NCI-H1048 (cell line): ENCODE measurements around the gene KIAA0040.

Source experiments
- DNase-seq: peaks from one replicate; lab custom pipeline; 2025; lab: John Stamatoyannopoulos, UW

The KIAA0040 gene

DNA sequence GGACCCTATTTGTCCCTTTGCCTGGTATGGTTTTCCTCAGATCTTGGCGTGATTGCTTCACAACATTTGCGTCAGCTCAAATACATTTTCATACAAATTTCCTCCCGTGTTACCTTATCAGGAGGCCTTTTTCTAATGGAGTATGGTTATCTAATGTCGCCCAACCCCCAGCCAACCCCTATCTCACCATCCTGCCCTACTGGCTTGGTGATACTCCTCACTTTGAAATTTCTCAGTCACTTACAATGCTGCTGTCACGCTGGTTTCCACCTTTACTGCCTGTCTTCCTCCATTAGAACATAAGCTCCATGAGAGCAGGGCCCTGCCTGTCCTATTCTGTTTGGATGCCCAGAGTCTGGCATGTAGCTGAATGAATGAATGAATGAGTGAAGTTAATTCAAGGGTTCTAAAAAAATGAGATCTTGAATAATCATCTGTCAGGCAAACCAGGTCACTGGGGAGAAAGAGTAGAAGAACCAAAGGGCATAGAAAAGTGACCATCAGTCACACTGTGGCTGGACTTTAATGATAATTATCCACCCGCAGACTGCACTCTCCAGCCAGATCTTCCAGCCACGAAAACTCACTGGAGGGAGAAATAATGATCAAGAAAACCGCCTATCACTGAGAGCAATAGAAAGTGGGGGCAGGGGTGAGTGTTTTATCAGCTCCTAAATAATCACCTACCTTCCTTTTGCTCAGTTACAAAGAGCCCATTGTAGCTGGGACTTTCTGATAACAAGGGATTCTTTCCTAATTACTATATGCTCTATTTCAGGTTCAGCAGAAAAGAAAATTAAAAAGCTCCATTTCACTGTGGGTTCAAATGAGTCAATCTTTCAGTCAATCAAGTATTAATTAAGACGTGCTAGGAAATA, 21.3 kb downstream of the KIAA0040 start:
- DNase-seq: no peak

DNA sequence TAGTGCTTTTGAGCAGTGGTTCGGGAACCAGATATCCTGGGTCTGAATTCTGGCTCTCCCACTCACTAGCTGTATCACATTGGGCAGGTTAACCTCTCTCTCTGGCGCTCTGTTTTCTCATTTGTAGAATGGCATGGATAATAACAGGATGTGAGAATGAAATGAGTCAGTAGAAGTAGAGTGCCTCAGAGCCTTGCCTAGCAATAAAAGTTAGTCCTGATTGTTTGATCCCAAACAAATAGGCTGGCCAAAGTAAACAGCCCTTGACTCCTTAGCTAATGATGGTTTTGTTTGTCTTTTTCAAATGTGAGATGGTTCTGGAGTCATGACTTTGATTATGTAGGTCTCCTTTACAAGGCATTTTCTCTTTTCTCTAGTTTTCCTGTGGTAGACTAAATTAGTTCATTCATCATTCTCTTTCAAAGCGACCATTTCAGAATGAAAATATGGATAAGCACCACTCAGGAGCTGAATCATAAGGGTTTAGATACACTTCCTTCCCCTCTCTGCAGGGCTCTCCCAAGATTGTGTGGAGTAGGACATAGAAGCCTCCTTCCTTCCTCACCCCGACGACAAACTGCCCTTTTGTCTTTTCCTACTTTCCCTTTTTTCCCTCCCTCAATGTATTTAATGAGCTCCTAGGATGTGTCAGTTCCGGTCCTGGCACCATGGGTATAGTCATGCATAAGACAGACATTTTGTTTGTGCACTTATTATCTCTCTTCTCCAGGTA, 23.1 kb downstream of the KIAA0040 start:
- DNase-seq: no peak

DNA sequence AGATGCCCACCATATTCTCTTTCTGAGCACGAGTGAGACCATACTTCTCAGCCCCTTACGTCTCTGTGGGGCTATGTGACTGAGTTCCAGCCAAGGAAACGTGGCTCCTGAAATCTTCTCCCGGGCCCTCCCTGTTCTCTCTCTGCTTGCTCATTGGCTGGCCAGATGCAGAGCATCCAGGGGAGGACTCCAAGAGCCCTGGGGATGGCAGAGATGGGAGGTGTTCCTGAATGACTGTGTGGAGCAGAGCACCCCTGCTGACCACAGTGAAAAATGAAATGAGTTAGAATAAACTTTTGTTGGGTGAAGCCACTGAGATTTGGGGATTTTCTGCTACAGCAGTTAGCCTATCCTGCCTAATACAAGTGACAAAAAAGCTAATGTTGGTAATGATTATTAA, 23.8 kb downstream of the KIAA0040 start:
- no peak for DNase-seq

DNA sequence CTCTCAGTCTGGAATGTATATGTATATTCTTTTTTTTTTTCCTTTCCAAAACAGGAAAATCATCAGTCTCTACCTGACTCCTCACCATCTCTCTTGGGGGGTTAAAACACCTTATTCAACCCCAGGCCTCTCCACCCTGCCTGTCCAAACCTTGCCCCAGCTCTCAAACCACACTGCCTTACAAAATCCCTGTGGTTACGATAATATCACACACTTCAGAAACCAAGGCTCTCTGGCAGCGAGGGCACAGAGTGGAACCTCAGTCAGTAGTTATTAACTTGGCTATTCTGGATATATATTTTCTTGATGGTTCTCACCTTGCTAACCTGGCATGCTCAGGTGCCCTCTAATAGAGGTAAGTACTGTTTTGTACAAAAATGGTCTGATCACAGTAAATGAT, 24.7 kb downstream of the KIAA0040 start:
- no peak for DNase-seq

DNA sequence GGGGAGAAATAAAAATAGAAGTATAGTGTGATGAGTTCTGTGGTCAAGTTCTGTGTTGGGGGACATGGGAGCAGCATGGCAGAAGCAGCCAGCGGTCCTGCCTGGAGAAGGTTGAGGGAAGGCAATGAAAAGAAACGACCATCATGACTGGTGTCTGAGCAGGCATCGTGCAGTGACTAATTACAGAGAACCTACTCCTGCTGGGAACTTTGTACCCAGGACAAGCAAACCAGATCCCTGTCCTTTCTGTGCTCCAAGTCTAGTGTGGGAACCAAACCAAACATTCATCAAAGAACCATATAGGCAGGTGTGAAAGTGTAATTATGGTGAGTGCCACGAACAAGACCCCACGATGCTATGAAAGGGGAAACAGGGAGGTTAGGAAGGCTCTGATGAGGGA, 25.8 kb downstream of the KIAA0040 start:
- DNase-seq: no peak

DNA sequence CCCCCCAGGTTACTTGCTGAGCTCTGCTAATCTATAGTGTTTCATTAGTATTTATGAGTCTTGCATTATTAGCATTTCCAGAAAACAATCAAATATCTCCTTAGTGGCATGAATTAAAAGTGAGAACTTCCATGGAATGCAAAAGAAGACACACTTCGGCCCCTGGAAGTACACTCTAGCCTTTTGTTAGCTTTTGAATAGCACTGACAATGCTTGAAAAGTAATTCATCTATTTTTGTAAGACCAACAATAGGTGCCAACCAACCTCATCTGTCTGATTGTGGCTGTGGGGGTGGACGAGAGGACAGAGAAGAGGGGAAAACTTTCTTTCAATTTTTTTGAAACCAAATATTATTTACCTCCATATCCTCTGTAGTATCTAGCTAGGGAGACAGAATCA, 27.8 kb downstream of the KIAA0040 start:
- DNase-seq: no peak

DNA sequence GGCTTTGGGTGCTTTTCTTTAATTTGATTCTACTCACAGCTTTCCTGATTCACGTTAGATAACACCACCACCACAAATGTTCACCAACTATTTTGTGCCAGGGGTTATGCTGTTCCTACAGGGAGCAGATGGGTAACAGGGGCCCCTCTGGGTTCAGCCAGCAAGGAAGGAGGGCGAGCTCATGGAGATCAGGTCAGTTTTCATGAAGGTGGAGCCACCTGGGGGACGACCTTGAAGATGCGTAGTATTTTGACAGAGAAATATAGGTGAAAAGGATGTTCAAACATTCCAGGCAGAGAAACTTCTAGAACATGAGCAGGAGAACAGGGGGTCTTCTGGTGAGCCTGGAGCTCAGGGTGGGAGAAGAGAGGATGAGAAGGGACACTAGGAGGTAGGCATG, 28.9 kb downstream of the KIAA0040 start:
- no peak for DNase-seq

DNA sequence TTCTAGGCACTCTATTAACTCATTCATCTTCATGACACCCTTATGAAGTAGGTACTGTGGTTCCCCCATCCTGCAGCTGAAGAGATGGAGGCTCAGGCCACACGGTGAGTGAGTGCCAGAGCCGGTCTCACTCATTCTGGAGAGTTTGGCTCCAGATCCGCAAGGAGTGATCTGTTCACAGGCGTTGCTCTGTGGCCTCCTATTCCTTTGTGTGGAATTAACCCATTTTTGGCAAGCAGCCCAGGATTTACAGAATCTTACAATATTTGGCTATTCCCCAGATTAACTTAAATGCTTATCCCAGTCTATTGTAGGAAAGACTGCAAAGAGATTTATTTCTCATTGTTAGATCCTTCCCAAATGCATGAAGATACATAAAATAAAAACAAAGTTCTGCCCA, 29.6 kb downstream of the KIAA0040 start:
- DNase-seq: no peak

DNA sequence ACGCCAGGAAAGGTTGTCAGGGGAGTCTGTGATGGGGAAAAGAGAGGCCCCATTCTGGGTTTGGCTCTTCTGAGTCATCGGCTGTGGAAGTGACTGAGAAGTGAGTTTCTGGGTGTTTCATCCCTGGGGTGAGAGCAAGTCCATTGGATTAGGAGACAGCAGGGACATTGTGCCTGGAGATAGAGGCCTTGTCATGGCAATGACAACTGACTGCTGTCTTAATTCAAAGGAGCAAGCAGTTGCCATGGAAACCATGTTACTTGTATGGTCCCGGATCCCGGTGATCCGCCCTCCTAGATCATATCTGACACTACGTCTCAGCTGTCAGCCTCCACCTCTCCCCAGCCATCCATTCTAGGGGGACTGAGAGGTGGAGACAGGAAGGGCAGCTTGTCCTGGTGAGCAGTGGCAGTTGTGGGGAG, 34.4 kb downstream of the KIAA0040 start:
- no peak for DNase-seq

DNA sequence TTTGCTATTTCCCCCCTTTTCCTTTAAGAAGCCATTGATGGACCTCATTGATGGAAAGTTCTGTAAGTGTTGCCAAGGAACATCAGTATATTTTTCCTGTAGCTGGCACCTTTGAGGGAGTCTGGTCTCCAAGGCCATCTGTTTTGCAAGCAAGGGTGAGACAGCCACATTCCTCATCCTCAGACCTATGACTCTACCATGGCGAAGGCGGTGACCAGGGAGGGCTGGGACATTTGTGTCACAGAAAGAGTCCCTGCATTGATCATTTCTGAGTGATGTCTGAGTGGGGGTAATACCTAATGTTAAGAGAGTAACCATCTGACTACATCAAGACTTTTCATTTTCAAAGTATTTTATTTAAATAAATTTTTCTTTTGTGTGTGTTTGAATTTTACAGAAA, 35.4 kb downstream of the KIAA0040 start:
- no peak for DNase-seq

DNA sequence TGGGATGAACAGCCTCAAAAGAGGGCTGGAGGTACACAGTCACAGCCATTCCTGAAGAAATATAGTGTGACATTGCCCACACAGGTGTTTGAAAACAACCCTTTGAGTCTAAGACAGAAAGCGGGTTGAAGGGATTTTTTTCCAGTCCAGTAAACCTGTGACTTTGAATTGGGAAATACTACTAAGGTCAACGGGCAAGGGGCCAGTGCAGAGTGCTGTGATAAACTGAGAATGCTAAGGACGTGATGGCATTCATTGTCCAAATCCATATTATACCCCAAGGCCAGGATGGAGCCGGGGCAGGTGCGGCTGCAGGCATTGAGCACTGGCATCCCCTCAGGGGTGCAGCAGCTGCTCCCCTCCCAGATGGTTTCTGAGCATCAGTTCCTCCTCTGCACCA, 36.6 kb downstream of the KIAA0040 start:
- no peak for DNase-seq

DNA sequence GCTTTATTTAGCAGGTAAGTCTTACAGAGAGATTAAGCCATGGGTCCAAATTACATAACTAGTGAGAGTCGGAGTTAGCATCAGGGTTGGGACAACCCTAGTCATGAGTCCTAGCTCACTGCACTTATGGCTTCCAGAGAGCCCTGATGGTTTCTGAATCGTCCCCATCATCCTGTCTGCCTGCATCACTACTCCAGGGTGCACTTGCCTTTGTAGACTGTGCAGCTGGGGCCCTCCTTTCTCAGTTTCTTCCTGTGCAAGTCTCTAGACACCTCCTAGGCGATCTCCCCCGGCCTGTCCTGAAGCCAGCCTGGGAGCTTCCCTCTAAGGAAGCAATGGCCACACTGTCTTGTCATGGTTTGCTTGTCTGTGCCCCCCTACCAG, 37.1 kb downstream of the KIAA0040 start:
- DNase-seq: no peak

DNA sequence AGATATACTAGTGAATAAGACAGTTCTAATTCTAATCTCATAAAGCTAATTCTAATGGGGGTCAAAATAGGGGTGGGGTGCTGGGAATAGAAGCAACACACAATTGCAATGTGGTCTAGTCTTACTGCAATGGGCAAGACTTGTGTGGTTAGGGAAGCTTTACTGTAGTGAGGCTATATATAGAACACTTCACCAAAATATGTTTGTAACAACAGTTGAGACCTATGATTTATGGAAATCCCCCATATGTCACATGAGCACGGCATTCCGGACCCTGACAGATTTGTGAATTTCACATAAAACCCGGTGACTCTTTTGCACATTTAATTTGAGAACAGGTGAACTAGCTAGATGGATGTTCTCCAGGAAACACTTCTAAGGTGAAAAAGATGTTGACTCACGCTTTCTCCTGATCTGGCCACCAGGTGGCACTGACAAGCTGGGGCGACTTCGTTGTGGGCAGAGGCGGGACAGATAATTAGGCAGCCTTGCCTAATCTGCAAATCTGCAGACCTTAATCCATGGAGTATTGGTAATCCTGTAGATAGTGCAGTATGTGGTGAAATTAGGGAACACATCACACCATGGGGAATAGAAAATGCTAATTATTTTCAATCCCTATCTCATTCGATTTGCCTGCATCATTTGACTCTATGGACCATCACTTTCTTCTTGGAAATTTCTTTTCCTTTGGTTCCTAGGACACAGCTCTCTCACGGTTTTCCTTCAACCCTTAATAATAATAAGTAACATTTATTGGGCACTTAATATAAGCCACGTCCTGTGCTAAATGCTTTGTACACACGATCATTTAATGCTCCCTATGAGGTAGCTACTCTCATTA, 37.7 kb downstream of the KIAA0040 start:
- peak; percentile 49 for DNase-seq

DNA sequence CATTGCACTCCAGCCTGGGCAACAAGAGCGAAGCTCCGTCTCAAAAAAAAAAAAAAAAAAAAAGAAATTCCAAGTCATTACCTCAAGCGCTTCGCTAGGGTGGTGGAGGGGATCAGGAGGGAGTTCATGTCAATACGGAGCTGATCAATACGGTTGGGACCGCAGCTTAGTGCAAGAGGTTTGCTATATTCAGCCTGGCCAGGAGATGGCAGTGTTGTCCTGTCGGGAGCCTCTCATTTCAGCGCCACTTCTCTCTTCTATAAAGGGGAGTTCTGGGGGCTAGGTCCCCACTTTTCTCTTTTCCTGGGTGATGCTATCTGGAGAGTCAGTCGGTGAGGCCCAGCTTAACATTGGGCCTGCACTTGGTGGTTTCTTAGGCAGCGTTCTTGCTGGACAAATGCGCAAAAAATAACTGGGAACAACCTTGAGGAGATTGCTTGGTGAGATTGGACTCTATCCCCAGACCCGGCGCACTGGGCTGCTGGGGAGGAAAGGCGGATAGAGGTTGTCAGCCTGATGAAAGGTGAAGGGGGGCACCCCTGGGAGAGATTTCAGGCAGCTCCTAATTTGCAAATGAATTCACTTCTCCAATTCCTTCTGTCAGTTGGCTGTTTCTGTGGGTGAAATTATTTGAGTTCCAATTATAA, 40.4 kb downstream of the KIAA0040 start:
- peak; percentile 64 for DNase-seq

DNA sequence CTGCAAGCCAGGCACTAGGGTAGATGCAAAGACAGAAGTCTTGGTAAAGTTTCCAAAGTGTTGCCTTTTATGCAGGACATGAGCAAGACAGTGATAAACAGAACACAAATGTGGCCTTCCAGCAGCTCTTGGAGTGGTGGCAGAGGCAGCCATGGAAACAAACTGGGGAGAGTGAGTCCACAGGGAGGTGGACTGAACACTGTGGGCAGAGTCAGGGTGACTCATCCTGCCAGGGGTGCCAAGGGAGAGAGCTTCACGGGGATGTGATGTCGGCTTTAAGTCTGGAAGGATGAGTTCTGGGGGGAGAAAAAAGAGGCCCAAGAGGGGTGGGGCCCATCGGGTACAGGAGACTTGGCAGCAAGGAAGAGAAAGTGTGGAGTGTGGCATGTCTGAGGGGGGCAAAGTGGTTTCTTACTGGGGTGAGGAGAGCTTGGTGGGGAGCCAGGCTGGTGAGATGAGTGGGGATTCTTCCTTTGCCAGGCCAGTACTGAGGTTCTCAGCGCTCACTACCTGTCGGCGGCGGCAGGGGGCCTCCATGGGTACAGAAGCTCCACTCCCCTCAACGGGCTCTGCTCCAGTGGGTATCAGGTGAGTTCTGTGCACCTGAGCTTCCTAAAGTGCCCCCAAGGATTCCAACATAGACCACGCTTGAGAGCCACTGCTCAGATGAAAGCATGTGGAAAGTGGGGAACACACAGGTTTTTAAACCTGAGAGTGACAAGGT, 41.8 kb downstream of the KIAA0040 start:
- DNase-seq: no peak

DNA sequence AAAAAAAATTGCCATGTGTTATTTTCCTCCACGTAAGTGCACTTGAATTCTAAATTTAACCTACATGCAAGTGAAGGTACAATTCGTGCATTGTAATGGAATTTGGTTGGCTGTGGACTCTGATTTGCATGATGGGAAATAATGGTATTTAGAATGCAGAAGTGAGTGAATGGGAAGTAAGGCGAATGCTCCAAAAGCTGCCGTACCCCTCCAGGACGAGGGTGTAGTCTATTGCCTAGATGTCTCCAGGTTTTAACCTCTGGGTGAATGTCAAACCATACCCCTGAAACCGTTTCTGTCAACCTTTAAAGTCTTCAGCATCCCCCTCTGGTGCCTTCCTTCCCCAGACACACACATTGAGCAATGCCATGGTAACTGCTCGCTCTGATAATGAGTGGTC, 44.5 kb downstream of the KIAA0040 start:
- peak; percentile 59 for DNase-seq

DNA sequence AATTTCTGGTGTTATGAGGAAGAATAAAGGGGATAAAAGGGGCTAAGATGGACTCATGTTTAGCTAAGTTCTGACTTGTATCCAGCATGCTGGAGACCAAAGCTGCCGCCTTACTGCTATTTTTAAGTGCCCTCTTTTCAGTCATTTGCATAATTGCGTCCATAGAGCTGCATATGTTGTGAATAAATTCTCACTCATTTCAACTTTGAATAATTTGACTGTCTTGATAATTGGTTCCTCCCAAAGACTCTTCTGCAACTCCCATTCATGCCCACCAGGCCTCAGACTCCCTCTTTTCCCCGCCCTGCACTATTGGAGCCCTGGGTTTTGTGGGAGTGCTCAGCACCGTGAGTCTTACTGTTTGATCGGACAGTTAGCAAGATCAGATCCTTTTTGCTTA, 45.0 kb downstream of the KIAA0040 start:
- peak; percentile 94 for DNase-seq

DNA sequence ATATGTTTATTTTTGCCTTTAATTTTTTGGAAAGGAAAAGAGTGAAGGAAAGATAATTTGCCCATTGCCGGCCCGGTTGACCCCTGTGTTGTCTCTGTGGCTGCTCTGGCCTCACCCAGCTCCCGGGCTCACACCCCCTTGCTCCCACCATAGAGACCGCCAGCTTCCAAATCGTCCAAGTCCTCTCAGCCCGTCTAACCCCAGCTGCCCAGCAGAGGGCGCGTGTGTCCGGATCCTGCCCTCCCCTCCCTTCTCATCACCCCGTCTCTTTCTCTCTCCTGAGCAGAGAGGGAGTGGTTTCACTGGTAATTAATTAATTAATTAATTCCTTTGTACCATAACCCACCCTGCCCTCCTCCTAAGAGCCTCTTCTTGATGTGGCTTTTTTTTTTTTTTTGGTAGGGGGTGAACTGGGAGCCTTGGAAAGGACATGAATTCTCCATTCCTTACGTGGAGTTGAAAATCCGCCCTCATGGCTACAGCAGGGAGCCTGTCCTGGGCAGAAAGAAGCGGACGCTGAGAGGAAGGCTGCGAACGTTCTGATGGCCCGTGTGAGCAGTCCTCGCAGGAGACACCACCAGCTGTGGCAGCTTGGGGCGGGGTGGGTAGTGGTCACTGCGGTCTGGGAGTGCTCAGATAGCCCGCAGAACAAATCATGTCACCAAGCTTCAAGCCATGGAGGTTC, 45.9 kb downstream of the KIAA0040 start:
- DNase-seq: peak; percentile 81

DNA sequence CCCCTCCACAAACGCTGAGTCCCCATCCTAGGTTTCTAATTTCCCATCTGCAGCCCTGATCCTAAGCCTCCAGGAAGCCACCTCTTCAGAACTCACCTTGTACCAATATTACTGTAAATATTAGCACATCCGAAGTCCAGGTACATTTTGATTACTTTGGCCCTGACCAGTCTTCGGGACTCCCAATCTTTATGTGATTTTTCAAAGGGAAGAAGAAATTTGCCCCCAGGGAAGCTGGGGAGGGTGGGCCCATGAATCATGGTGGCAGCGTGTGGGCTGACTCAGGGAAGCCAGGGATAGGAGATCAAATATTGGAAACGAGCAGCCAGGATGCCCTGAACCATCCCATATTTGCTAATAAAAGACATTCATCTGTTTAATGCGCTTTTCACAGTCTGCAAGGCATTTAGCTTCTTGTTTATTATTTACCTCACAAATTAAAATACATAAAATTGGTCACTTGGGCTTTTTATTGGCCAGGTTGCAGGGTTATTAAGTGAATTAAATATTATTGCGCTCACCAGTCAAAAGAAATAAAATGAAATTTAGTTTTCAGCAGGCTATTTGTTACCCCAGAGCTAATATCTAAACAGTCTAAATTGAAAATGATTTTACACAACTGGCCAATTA, 46.6 kb downstream of the KIAA0040 start:
- DNase-seq: no peak

DNA sequence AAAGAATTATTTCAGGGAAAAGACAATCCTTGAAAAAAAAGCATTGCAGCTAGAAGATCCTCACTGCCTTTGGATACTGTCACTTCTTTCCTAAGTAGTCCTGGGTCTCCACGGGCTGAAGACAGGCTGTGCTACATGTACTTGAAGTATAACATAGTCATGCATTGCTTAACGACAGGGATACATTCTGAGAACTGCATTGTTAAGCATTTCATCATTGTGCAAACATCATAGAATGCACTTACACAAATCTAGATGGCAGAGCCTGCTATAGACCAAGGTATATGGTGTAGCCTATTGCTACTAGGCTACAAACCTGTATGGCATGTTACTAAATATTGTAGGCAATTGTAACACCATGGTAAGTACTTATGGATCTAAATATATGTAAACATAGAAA, 54.0 kb downstream of the KIAA0040 start:
- DNase-seq: no peak
